GM20431 (cell line): ENCODE data around the gene SEC31B.

Experiments
- in situ Hi-C: fragments of 300-500 bp; cut with MseI, MboI; formaldehyde crosslinking; loops from one replicate; pipeline ENCODE4 v1.15.0; 2020; ENCODE audit warnings: low sequenced_read_pairs; ENCODE audit not compliant: unreplicated experiment

Gene SEC31B

DNA sequence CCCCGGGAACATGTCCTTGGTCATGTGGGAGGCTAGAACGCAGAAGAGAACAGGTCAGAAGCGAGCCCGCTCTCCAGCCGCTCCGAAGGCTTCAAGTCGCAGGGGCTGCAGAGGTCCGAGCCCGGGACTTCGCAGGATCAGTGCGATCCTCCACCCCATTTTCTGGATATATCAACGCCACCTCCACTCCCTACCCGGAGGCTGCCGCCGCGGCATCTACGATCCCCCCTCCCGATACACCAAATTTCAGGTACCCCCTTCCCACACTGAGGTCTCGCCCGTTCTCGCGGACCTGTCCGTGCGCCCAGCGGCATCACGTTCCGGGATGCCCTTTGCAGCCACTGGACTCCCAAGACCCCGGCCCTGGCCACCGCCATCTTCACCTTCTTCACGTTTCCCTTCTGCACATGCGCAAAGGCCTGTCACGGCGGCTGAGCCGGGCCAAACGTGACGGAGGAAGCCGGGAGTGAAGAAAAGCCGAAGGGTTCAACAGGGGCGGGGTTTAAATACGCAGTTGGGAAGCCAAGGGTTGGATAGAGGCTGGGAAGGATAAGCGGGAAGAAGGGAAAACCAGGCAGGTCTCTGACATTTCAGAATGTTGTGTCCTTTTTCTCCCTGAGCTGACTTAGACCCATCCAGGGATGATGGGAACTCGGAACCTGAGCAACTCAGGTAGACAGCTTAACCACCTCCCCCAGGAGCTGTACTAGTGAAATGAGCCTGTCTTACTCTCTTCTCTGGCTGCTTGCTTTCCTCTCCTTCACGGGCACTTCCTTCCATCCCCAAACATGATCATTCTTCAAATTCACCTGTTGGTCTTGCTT lies 10.0 kb upstream of the SEC31B start, which contains the start of gene NDUFB8:
NDUFB8 (minus strand) TSS at position 397 of the 824 bp plus-strand sequence; CDS start at position 377, 20 bp downstream.
- in situ Hi-C loops, result no loop called here

DNA sequence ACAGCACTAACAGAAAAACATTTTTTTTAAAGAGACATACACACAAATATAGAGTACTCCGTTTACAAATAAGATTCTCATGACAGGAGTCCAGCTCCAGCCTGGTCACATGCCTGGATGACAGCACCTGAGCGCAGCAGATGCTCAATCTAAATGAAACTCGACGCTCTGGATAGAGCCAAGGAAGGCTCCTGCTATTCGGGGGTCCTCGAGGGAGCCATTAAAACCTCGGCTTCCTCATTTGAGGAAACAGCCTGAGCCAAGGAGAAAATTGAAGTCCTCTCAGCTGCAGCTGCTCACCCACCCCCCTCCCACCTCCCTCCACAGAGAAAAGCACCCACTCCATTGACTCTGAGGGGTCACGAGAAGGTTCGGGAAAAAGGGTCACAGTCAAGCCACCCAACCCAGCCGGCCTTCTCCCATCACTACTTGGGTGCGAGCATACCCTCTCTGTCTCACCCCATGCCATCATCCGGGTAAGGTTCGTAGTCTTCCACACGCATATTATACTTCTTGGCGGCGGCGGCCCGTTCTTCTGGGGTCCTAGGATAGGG lies 9.3 kb upstream of the SEC31B start:
- in situ Hi-C loops, result no loop called here

GRCh38 chr10:100528123-100528886 lies 8.6 kb upstream of the SEC31B start:
- in situ Hi-C loops, result no loop called here

DNA sequence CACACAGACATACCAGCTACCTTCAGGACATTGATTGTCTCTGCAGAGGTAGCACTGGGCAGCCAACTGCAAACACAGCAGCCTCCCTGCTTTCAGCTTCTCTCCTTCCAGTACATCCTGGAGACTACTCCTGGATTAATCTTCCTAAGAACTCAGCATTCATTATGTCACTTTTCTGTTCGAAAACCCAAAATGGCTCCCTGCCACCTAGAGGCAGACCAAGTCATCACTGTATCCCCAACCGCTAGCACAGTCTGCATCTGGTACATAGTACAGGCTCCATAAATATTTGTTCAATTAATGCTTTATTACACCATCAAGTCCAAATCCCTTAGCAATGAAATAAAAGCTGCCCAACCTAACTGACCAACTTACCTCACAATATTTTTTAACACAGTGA lies 5.0 kb upstream of the SEC31B start:
- in situ Hi-C loops, result no loop called here

DNA sequence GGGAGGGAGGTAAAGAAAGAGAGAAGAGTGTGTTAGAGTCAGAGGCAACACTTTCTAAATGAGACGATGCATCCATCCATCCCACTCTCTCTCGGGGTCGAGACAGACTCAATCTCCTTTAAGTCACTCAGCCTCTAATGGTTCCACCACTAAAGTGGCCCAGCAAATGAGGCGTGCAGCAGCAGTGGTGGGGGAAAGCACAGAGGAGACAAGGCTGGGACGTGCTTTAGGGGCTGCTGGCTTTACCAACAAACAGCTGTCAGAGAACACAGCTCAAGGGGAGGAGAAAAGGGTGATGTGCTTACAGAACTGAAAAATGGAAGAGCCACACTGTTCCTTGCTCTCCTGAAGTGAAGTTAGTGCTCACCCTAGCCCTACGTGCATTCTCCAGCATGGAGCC lies 4.5 kb upstream of the SEC31B start:
- in situ Hi-C loops, result no loop called here

GRCh38 chr10:100522945-100523344 lies 3.3 kb upstream of the SEC31B start:
- in situ Hi-C loops, result no loop called here

GRCh38 chr10:100522107-100522801 lies 2.6 kb upstream of the SEC31B start:
- in situ Hi-C loops, result no loop called here

GRCh38 chr10:100520811-100521210 lies 1.1 kb upstream of the SEC31B start:
- in situ Hi-C loops, result no loop called here

- in situ Hi-C loops, result no loop called here
These were observed 860 bp downstream of the SEC31B start for GRCh38 chr10:100518761-100519241.

DNA sequence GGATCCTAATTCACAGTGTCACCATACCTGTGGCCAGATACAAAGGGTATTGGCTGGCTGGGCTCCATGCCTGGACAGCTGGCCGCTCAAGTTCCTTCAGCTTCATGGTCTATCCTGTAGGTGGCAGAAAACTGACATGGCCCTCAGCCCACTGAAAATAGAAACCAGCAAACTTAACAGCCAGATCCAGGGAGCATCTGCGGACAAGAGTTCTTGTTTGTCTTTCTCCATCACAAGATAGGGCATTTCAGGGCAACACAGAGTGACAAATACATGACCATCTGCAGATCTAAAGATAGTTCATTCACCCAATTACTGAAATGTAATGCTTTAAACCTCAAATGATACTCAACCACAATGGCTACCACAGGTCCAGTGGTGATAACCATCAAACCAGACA lies 2.8 kb downstream of the SEC31B start:
- in situ Hi-C loops, result no loop called here

- in situ Hi-C loops, result no loop called here
These were observed 4.0 kb downstream of the SEC31B start for GRCh38 chr10:100515612-100516011.

DNA sequence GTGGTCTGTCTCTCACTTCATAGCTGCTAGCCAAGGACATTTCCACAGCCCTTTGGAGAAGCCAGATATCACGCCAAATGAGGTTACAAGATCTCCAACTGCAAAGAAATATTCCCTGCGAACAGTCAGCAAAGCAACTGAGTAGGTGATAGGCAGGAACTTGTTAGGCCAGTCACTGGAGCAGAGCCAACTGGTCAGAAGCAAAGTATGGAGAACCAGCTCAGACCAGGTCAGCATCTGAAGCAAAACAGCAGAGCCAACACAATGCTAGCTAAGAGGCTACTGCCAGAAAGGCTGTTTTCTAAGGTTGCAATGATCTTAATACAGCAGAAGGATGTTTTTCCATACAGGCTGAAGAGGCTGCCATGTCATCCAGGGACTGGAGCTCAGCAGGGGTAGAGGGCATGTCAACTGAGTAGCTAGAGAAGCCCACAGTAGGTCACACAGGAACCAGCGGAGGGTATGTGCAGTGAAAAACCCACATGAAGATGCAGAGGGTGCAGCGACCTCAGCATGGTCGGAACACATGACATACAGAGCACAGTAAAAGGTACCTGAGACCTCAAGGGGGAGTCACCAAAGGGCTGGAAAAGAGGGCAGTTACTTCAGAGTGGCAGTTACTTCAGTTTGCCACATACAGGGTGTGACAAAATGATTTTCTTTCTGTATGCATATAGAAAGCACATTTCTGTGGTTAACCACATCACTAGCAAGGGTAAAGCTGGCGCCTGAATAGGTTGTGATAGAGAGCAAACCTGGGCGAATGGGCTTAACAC lies 8.9 kb downstream of the SEC31B start:
- in situ Hi-C loops, result no loop called here

GRCh38 chr10:100509241-100509840 lies 10.3 kb downstream of the SEC31B start:
- in situ Hi-C loops, result loop anchor here (10.0 kb wide), 1 partner anchor 75 kb away; no protein-coding TSS in a partner anchor

GRCh38 chr10:100508691-100509150 lies 10.9 kb downstream of the SEC31B start:
- in situ Hi-C loops, result loop anchor here (10.0 kb wide), 1 partner anchor 74 kb away; no protein-coding TSS in a partner anchor

GRCh38 chr10:100508266-100508665 lies 11.4 kb downstream of the SEC31B start:
- in situ Hi-C loops, result loop anchor here (10.0 kb wide), 1 partner anchor 73 kb away; no protein-coding TSS in a partner anchor

- in situ Hi-C loops, result loop anchor here (10.0 kb wide), 1 partner anchor 73 kb away; no protein-coding TSS in a partner anchor
These were observed 12.3 kb downstream of the SEC31B start for GRCh38 chr10:100507357-100507732.

DNA sequence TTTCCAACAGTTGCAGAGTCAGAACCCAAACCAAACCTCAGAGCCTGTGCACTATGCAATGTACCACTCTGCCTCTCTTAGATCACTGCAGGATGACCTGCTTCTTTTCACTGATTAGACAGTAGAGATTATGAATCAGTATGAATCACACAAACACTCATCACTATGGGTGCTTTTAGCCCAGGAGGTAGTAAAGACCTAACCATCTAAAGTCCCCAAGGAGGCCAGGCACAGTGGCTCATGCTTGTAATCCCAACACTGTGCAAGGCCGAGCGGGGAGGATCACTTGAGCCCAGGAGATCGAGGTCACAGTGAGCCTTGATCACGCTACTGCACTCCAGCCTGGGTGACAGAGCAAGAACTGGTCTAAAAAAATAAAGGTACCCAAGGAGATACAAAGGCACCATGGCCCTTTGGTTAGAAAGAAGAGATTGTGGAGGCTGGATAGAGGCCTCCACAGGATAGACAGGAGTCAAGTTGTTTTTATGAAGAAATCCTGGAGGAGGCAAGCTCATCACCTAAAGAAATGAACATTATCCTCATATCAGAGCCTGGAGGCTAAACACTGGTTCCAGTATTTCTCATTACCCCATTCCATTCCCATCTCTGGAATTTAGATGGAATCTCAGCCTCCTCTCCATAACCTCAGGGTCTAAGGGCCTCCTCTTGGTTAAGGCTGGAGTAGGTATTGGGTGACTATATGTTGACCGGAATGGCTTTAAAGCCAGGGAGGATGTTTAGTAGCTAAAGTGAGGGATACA lies 12.9 kb downstream of the SEC31B start:
- in situ Hi-C loops, result loop anchor here (10.0 kb wide), 1 partner anchor 72 kb away; no protein-coding TSS in a partner anchor

- in situ Hi-C loops, result loop anchor here (10.0 kb wide), 1 partner anchor 70 kb away; no protein-coding TSS in a partner anchor
These were observed 14.5 kb downstream of the SEC31B start for GRCh38 chr10:100505164-100505563.
